HG02981 (cell line): ENCODE results near the gene METTL23.

Source experiments
- ATAC-seq: cut with Tn5 transposase; IDR thresholded peaks from one replicate; pipeline ENCODE4 v1.9.1; 2021; ENCODE audit warnings: mild to moderate bottlenecking, moderate library complexity; ENCODE audit not compliant: unreplicated experiment

Gene METTL23

GRCh38 chr17:76755285-76755684 lies 28.6 kb downstream of the METTL23 start:
- ATAC-seq = no peak

- ATAC-seq = no peak
Measured at GRCh38 chr17:76757256-76757655, 30.6 kb downstream of the METTL23 start.

GRCh38 chr17:76758570-76758969 lies 31.9 kb downstream of the METTL23 start:
- no peak for ATAC-seq

GRCh38 chr17:76772842-76773525 lies 46.3 kb downstream of the METTL23 start:
- ATAC-seq = no peak

- no peak for ATAC-seq
Measured at GRCh38 chr17:76775021-76775600, 48.5 kb downstream of the METTL23 start.

- ATAC-seq = no peak
Measured at GRCh38 chr17:76781056-76781982, 54.7 kb downstream of the METTL23 start.

GRCh38 chr17:76783146-76783545 lies 56.5 kb downstream of the METTL23 start:
- no peak for ATAC-seq
